Measurements from ENCODE around the gene SLC25A38. TPM values are rescaled to one million over a fixed set of nuclear protein-coding genes. Genes with fewer than 3 reads are reported as not detected.
"Not testable (repeated sequence)": the region's sequence is repeated elsewhere in the genome, so short reads cannot be mapped to it uniquely, and the experiment has no call there.

SLC25A38 gene
- total RNA-seq, 4 donors from 2014 or later = 10.5 to 61.7 (median 40.4) TPM

GRCh38 chr3:39413691-39414420 lies 30.7 kb downstream of the SLC25A38 start:
- Histone ChIP-seq H3K4me3 (no peak overlapping the region), H3K9me3 (no peaks in the 10 kb centered on the region), H3K36me3 (peaks cover 0 to 39% (median 17%) of the 10 kb centered on the region in 4 donors), H3K4me1 (peaks cover 0 to 26% (median 11%) of the 10 kb centered on the region in 4 donors), H3K27ac (peak overlapping the region; percentile 35 to 50 (median 44)), H3K27me3 (no peaks in the 10 kb centered on the region)
- in situ Hi-C loops (cut with MboI; ENCODE audit: low pct_ligation_motif_present in 1 of 4, low pct_unique_long_range_greater_than_20kb in 1 of 4, low sequenced_read_pairs in 3 of 4) (loop anchor here in 1 of 4 donors (25.0 kb wide), 1 partner anchor 898 kb away; the partner anchor contains the start of gene EIF1B), intact Hi-C loops (cut with DNase I; ENCODE audit: low total_unique reads) (no loop called here)
- 67 to 83% methylated on average over 3 to 6 of the region's 6 CpGs for WGBS, 2 donors (ENCODE audit: low coverage in 1 of 2)
- TF ChIP-seq CTCF (IDR thresholded peaks at IDR 0.05) (no peak), POLR2AphosphoS5 (IDR thresholded peaks at IDR 0.05) (no peak), POLR2A (IDR thresholded peaks at IDR 0.05) (no peak), EP300 (IDR thresholded peaks at IDR 0.05; ENCODE audit: low read depth) (no peak)
- DNase-seq = no peak

GRCh38 chr3:39414421-39414907 lies 31.3 kb downstream of the SLC25A38 start:
- H3K27ac ChIP-seq = peak overlapping the region; percentile 35 to 50 (median 44)
- peaks cover 0 to 35% (median 15%) of the 10 kb centered on the region in 4 donors for H3K36me3 ChIP-seq
- no peaks in the 10 kb centered on the region for H3K27me3 ChIP-seq
- WGBS, 2 donors (ENCODE audit: low coverage in 1 of 2) = 30 to 51% methylated on average over 2 of the region's 2 CpGs
- no peak overlapping the region for H3K4me3 ChIP-seq
- no peaks in the 10 kb centered on the region for H3K9me3 ChIP-seq
- peak; percentile 57 for DNase-seq
- peaks cover 0 to 22% (median 10%) of the 10 kb centered on the region in 4 donors for H3K4me1 ChIP-seq
- TF ChIP-seq POLR2AphosphoS5 (IDR thresholded peaks at IDR 0.05) (no peak), CTCF (IDR thresholded peaks at IDR 0.05) (no peak), POLR2A (IDR thresholded peaks at IDR 0.05) (peak; percentile 22), EP300 (IDR thresholded peaks at IDR 0.05; ENCODE audit: low read depth) (no peak)
- in situ Hi-C loops (cut with MboI; ENCODE audit: low pct_ligation_motif_present in 1 of 4, low pct_unique_long_range_greater_than_20kb in 1 of 4, low sequenced_read_pairs in 3 of 4) = loop anchor here in 1 of 4 donors (25.0 kb wide), 1 partner anchor 898 kb away; the partner anchor contains the start of gene EIF1B
- intact Hi-C loops (cut with DNase I; ENCODE audit: low total_unique reads) = no loop called here

GRCh38 chr3:39415302-39415701 lies 32.1 kb downstream of the SLC25A38 start:
- DNase-seq = not testable (repeated sequence)

GRCh38 chr3:39415983-39416382 lies 32.8 kb downstream of the SLC25A38 start:
- TF ChIP-seq POLR2A (IDR thresholded peaks at IDR 0.05) (no peak), POLR2AphosphoS5 (IDR thresholded peaks at IDR 0.05) (no peak), CTCF (IDR thresholded peaks at IDR 0.05) (no peak), EP300 (IDR thresholded peaks at IDR 0.05; ENCODE audit: low read depth) (no peak)
- H3K9me3 ChIP-seq = no peaks in the 10 kb centered on the region
- H3K27me3 ChIP-seq = no peaks in the 10 kb centered on the region
- intact Hi-C loops (cut with DNase I; ENCODE audit: low total_unique reads) (no loop called here), in situ Hi-C loops (cut with MboI; ENCODE audit: low pct_ligation_motif_present in 1 of 4, low pct_unique_long_range_greater_than_20kb in 1 of 4, low sequenced_read_pairs in 3 of 4) (loop anchor here in 1 of 4 donors (25.0 kb wide), 1 partner anchor 896 kb away; the partner anchor contains the start of gene EIF1B)
- peaks cover 0 to 27% (median 11%) of the 10 kb centered on the region in 4 donors for H3K36me3 ChIP-seq
- no peak overlapping the region for H3K4me3 ChIP-seq
- H3K27ac ChIP-seq = no peak overlapping the region
- peaks cover 0 to 11% (median 6%) of the 10 kb centered on the region in 4 donors for H3K4me1 ChIP-seq
- whole genome bisulfite sequencing, 2 donors (ENCODE audit: low coverage in 1 of 2) = 100% methylated on average over 1 of the region's 1 CpG; no CpG with 5 or more reads in 1 of the 2 donors
- DNase-seq = no peak

More at GRCh38 chr3:39415302-39415701, 32.1 kb downstream of the SLC25A38 start:
- intact Hi-C loops (cut with DNase I; ENCODE audit: low total_unique reads); H3K4me3 ChIP-seq; H3K27me3 ChIP-seq; H3K9me3 ChIP-seq: not testable (repeated sequence)
- Histone ChIP-seq H3K4me1 (peaks cover 0 to 14% (median 7%) of the 10 kb centered on the region in 4 donors), H3K27ac (peak overlapping the region in 1 of 4 donors; percentile 50), H3K36me3 (peaks cover 0 to 32% (median 12%) of the 10 kb centered on the region in 4 donors)
- in situ Hi-C loops (cut with MboI; ENCODE audit: low pct_ligation_motif_present in 1 of 4, low pct_unique_long_range_greater_than_20kb in 1 of 4, low sequenced_read_pairs in 3 of 4) = loop anchor here in 1 of 4 donors (25.0 kb wide), 1 partner anchor 897 kb away; the partner anchor contains the start of gene EIF1B
- 85% methylated on average over 3 of the region's 3 CpGs; no CpG with 5 or more reads in 1 of the 2 donors for WGBS, 2 donors (ENCODE audit: low coverage in 1 of 2)

- 23 to 50% methylated on average over 3 of the region's 3 CpGs for WGBS, 2 donors (ENCODE audit: low coverage in 1 of 2)
- Histone ChIP-seq H3K36me3 (peaks cover 0 to 17% (median 5%) of the 10 kb centered on the region in 4 donors), H3K27ac (peak overlapping the region in 1 of 4 donors; percentile 5)
- H3K4me1 ChIP-seq; DNase-seq; intact Hi-C loops (cut with DNase I; ENCODE audit: low total_unique reads); H3K4me3 ChIP-seq; H3K9me3 ChIP-seq; H3K27me3 ChIP-seq: not testable (repeated sequence)
- in situ Hi-C loops (cut with MboI; ENCODE audit: low pct_ligation_motif_present in 1 of 4, low pct_unique_long_range_greater_than_20kb in 1 of 4, low sequenced_read_pairs in 3 of 4) = loop anchor here in 1 of 4 donors (25.0 kb wide), 1 partner anchor 895 kb away; the partner anchor contains the start of gene EIF1B
Observed at GRCh38 chr3:39416998-39417397, 33.8 kb downstream of the SLC25A38 start.

- H3K27me3 ChIP-seq; H3K4me1 ChIP-seq; DNase-seq; H3K4me3 ChIP-seq; H3K9me3 ChIP-seq; H3K27ac ChIP-seq; H3K36me3 ChIP-seq; intact Hi-C loops (cut with DNase I; ENCODE audit: low total_unique reads): not testable (repeated sequence)
- in situ Hi-C loops (cut with MboI; ENCODE audit: low pct_ligation_motif_present in 1 of 4, low pct_unique_long_range_greater_than_20kb in 1 of 4, low sequenced_read_pairs in 3 of 4) = loop anchor here in 1 of 4 donors (25.0 kb wide), 1 partner anchor 894 kb away; the partner anchor contains the start of gene EIF1B
- 61 to 63% methylated on average over 7 to 14 of the region's 14 CpGs for WGBS, 2 donors (ENCODE audit: low coverage in 1 of 2)
Observed at GRCh38 chr3:39418556-39419225, 35.5 kb downstream of the SLC25A38 start.

Measured in transverse colon (tissue), 4 donors.